Endometrial microvascular endothelial cells (primary cell): Measurements from ENCODE around the gene ZNF581. TPM values are rescaled to one million over a fixed set of nuclear protein-coding genes. Genes with fewer than 3 reads are reported as not detected.

Source experiments
- in situ Hi-C: cut with HindIII; loops from 2 replicates; pipeline ENCODE4 v1.10.0; 2017; ENCODE audit warnings: low sequenced_read_pairs, low pct_unique_long_range_greater_than_20kb; ENCODE audit errors: inconsistent ontology term
- total RNA-seq: library from RNA; depleted of rRNA; stranded (reverse); fragments of >200 nt; gene quantifications from one replicate; pipeline ENCODE4 v1.2.3, GENCODE V29; 2015; ENCODE audit errors: inconsistent ontology term

Gene ZNF581
- total RNA-seq, 1 donor from 2014 or later = 9.8 TPM

DNA sequence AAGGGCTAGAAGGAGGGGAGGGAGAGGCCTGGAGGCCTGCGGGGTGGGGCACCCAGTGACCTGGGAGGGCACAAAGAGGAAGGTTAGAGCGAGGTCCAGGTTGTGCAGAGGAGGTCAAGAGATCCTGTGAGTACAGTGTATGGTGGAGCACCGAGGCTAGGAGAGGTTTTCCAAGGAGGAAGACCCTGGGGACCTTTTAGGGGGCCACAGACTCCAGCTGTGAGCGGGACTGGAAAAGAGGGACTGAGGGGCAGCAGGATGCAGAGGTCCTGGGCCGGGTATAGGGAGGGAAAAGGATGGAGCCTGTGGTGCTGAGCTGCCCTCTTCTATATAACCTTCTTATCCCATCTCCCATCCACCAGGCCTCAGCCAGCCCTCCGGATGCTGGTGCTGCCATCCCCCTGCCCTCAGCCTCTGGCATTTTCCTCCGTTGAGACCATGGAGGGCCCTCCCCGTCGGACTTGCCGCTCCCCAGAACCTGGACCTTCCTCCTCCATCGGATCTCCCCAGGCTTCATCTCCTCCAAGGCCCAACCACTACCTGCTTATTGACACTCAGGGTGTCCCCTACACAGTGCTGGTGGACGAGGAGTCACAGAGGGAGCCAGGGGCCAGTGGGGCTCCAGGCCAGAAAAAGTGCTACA is 863 bp downstream of the ZNF581 start:
- in situ Hi-C loops = no loop called here

DNA sequence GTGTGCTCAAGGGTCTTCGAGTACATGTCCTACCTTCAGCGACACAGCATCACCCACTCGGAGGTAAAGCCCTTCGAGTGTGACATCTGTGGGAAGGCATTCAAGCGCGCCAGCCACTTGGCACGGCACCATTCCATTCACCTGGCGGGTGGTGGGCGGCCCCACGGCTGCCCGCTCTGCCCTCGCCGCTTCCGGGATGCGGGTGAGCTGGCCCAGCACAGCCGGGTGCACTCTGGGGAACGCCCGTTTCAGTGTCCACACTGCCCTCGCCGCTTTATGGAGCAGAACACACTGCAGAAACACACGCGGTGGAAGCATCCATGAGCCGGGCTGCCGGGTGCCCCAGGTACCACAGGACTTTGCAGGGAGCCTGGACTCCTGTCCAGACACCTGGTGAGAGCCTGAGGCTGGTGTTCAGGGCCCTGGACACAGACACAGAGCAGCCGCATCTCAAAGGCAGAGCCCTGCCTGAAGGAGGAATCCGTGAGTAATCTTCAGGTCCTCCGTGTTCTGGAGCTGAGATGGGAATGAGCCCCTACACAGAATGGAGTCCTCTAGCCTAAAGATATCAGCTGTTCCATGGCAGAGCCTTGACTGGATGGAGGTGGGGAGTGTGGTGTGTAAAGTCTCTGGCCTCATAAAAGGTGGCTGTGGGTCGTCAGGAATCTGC is 1.5 kb downstream of the ZNF581 start:
- in situ Hi-C loops = no loop called here

DNA sequence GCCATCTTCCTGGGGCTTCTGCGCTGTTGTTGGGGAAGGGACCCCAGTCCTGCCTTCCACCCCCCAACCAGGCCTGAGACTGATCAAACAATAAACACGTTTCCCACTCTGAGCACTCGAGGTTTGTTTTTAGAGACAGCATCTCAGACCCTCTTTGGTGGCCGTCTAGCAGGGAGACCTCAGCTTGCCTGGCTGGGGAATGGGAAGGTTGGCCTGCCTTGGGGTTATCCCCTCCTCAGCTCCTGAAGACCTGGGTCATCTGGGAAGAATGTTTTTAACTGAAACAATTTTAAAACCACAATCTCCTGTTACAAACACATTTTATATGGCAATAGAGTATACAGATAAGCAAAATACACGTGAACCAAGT is 2.0 kb downstream of the ZNF581 start:
- in situ Hi-C loops = no loop called here

DNA sequence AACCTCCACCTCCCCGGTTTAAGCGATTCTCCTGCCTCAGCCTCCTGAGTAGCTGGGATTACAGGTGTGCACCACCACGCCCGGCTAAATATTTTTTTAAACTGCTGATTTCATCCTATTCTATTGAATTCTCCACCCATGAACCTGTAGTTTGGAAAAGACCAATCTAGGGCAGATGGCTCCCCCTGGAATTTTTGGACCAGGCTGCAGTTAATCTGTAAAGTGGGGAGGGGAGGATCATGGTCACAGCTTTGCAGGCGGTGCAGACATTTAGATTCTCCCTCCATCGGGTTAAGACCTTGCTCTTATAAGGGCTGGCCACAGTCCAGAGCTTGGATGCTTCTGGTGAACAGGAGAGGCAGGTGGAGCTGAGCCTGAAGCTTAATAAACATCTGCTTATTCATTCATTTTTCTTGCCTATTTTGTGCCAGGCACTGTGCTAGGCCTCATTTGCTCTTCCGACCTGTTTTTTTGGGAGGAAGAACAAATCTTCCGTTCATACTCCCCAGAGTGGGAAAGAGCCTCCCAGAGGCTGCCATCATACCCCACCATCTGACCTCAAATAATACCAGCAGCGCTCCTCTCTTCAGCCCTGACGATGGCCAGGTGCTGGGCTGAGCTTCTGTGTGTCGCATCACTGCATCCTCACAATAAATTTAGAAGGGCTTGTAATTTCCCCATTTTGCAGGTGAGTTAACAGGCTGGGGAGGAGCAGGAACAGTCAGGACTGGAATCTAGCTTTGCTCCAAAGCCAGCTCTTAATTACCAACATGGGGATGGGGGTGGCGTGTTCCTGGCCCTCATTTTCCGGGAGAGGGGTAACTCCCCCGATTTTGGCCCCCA is 3.7 kb downstream of the ZNF581 start:
- in situ Hi-C loops = no loop called here

DNA sequence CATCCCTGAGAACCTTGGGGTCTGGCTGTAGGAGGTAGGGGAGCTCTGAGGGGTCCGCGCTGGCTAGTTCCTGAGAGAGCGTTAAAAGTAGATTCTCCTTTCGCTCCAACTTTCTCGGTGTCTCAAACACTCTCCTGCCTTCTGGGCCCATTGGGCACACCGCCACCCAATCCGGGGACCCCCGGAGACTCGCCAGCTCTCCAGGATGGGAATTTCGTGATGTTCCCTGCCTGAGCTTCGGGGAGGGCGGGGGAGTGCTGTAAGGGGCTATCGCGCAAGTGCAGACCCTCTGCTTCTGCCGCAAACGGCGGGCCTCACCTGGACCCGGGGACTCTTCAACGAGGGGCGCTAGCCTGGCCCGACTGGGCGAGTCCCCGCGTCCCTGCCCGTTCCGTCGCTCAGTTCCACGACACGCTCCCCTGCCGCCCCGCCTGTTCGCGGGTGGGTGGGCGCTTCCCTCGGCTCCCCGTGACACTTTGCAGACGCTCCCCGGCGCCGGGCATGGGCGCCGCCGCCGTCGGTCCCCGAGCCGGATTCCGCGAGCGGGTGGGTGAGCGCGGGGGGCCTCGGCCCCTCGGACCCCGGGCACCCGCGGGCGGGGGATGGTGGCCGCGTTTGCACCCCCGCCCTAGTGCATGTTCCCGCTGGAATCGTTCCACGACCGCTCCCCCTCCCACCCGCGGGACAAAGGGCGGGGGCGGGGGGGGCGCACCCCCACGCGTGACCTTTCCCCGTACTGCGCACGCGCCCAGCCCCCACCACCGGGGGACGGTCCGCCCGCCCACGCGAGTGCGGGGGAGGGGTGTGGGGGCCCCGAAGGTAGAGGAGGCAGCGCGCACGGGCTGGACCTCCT is 4.5 kb downstream of the ZNF581 start, which contains the start of gene CCDC106:
TSS of gene CCDC106 (plus strand) at position 481 of the 853 bp plus-strand sequence. CDS start 835 bp downstream, outside the sequence.
- in situ Hi-C loops = no loop called here

DNA sequence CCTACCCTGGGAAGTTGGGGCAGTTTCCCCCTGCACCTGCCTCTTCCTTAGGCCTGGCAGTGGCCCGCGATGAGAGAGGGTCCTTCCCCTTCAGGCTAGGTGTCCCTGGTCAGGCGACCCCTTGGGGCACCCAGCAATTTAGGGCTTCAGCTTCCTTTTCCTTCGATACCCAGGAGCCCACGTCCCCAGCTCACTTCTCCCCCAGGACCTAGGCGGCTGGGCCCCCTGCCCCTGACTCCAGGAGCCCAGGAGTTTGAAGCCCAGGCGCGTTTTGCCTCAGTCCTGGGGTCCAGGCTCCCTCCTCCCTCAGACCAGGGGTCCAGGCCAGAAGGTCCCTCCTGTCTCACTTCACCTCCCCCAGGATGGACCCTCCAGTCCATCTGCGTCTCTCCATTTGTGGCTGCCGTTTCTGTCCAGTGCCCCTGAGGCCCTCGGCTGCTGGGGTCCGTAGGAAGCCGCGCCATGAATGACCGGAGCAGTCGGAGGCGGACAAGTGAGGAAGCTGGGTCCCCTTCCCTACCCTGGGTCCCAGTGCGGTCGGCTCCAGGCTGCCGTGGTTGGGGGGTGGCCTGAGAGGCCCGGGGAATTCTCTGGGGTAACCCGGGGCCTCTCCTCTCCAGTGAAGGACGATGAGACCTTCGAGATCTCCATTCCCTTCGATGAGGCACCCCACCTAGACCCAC is 5.3 kb downstream of the ZNF581 start:
- in situ Hi-C loops = no loop called here

DNA sequence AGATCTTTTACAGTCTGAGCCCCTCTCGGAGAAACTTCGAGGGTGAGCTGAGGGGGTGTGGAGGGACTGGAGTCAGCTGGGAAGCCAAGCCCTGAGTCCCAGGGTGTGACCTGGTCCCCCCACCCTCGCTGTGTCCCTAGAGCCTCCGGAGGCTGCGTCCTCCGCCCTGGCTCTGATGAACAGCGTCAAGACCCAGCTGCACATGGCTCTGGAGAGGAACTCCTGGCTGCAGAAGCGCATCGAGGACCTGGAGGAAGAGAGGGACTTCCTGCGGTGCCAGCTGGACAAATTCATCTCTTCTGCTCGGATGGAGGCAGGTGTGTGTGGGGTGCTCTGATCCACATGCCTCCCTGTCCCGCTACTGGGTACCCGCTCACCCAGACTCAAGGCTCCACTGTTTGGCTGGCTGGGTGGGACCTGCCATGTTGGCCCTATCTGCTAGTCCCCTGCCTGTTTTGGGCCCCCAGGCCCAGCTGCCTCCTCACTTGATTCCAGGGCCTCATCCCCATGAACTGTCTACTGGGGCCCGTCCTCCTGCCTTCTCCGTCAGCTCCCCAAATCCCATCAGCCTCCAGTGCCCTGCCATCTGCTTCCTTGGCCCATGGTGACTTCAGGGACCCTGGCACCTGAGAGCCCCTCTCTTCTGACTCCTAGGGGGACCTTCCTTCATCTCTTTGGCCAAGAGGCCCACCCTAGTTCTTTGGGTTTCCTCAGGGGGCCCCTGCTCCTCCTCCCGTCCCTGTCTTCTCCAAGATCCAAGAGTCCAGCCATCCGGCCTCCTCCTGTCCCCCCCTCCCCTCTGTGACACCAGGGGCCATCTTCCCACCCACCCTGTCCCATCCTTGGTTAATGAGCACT is 6.0 kb downstream of the ZNF581 start:
- in situ Hi-C loops = no loop called here

DNA sequence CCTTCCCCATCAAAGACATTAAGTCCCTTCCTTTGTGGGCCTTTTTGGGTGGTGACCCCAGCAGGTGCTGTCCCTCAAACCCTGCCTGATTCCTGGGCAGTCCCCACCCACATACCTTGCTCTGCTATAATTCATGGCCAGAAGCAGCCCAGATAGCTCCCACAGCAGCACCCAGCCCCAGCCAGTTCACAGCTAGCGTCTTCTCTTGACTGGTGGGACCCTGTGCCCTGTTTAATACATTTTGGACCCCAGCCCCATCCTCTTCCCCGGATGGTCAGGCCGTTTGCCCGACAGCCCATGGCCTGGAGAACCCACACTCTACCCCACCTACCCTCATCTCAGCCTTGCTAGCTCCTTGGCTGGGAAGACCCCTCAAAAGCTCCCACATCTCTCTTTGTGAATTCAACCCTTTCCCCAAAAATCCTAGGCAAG is 6.7 kb downstream of the ZNF581 start:
- in situ Hi-C loops = no loop called here

DNA sequence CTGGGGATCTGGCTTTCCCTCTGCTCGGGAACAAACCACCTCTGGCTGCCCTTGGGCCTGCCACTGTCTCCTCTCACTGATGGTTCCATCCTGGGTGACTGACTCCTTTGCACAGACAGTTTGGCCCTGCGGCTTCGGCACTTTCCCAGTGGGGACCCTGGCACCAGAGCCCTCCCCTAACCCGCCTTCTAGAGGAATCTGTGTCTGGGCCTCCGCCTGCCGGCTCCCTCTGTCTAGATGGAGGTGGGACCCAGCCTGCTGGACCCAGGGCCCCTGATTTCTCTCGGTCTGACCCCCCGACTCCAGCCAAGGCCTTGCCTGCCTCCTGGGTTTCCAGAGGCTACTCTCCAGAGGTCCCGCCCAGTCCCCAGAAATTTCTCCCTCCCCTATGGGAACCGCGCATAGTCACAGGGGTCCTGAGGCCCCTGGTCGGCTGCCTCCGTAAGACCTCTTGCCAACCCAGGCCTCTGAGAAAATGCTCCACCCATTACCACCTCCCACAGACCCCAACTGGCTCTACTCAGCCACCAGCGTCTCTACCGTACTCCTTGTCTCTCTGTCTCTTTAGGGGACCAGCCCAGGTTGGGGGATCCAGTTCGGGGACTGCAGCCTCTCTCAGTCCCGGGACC is 7.3 kb downstream of the ZNF581 start:
- in situ Hi-C loops = no loop called here

DNA sequence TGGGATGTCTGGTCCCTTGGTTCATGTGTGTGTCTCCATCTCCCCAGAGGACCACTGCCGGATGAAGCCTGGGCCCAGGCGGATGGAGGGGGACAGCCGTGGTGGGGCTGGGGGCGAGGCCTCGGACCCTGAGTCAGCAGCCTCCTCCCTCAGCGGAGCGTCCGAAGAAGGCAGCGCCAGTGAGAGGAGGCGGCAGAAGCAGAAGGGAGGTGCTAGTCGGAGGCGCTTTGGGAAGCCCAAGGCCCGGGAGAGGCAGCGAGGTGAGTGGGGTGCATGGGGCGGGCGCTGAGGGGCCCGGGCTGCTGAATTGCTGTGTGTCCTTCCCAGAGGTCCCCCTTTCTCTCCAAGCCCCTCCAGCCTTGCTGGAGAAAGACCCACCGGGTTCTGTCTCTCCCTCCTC is 7.8 kb downstream of the ZNF581 start:
- in situ Hi-C loops = no loop called here

DNA sequence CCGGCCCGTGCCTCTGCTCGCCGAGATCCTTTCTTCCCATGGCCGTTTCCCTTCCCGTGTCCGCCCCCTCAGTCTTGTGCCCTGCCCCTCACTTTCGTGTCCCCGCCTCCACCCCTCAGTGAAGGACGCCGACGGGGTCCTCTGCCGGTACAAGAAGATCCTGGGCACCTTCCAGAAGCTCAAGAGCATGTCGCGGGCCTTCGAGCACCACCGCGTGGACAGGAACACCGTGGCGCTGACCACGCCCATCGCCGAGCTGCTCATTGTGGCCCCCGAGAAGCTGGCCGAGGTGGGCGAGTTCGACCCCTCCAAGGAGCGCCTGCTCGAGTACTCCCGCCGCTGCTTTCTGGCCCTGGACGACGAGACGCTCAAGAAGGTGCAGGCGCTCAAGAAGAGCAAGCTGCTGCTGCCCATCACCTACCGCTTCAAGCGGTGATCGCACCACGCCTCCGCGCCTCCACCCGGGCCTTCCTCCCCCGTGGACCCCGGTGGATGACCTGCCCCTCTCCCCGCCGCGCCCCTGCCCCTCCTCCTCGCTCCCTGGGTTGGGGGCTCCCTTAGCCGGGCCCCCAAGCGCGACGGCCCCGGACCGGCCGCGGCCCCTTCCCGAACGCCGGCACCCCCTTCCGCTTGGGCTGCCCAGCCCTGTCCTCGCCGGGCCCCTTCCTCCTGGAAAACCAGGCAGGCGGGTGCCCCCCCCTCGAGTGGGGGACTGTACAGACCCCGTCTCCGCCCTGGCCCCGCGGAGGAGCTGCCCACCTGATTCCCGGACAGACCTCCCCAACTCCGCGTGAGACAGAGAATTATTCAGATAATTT is 9.1 kb downstream of the ZNF581 start:
- in situ Hi-C loops = no loop called here

DNA sequence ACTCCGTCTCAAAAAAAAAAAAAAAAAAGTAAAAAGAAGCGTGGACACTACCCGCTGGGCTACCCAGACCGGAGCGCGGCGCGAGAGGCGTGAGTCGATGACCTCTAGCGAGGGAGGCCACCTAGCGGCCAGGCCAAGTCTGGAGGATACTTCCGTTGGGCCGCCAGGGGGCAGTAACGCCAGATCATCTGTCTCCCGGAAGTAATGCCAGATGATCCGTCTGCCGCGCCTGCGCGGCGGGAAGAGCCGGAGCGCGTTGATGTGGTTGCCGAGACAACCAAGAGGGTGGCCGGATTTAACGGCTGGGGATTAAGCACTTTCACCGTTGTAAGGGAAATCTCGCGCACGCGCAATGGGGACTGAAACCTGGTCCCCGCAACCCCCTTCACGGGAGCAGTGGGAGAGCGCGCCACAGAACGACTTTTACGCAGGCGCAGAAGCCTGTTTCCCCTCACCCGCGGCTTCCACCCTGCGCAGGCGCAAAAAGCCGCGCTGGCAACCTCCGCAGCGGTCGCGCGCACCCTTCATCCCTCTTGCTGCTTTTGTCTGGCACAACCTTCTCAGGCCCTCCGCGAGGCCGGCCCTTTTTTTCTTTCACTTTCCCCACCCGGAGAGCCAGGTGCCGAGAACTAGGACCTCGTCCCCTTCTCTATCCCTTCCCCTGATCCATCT is 10.3 kb downstream of the ZNF581 start:
- in situ Hi-C loops = no loop called here

DNA sequence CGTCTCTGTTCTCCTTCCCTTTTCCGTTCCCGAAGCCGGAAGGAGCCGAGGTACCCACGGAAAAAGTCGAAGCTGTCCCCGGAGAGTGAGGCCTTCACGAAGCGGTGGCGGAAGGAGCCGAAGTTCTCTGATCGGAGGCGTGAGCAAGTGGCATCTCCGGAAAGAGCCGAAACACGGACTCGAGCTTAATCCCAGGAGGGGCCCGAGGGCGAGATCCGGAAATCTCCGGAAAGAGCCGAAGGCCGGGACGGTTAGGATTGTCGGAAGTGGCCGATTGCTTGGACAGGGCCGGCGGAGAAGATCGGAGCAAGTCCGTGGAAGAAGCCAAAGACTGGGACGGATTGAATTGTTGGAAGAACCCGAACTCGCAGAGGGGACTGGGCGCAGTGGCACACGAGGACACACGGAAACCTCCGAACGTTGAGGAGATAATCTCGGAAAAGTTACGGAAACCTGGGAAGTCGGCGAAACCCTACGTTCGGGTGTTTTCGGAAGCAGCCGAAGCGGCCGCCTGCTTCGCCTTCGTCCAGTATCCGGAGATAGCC is 10.9 kb downstream of the ZNF581 start:
- in situ Hi-C loops = no loop called here

DNA sequence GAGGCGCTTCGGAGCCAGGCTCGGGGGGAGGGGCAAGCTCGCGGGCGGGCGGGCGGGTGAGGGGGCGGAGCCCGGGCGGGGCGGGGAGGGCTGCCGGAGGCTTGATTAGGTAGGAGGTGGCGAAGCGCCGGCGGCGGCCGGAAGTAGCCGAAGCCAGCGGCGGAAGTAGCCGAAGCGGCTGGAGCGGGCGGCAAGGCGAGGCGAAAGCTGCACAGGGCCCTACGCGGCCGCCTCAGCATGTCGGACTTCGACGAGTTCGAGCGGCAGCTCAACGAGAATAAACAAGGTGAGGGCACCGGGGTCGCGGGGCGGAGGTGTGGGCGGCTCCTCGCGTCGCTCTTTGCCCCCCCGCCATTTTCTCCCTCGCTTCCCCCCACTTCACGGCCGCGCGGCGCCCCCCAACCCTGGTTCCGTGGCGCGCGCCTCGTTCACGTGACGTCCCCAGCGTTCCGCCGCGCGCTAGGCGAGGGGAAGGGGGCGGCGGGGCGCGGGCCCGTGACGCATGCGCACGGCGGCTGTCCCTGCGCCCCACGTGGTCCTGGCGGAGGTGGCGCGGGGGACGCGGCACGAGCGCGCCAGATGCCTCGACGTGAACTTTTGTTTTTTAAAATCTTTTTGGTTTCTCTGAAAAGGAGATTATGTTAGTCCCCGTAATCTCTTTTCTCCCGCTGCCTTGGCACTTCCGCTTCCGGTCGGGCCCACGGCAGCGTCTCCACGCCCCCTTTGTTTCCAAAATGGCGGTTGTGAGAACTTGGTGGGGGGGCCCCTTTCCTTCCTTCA is 11.6 kb downstream of the ZNF581 start, which contains the start of gene U2AF2:
TSS of gene U2AF2 (plus strand) at position 168 of the 780 bp plus-strand sequence. CDS start at position 238, 70 bp downstream.
- in situ Hi-C loops = no loop called here

DNA sequence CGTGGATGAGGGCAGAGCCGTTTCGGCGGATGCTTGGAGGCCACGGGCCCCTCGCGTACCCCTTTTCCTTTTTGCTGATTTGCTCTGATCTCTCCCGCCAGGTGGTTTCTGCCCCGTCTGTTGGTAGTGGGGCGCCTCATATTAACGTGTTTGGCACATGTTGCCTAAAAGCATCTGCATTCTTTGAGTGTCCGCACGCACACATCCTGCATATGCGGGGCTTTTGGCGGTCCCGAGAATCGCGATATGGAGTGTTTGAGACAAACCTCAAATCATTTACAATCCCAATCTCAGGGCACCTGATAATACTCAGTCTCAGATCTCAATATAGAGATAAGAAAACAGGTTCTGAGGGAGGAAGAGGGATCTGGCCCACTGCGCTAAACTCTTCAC is 12.2 kb downstream of the ZNF581 start:
- in situ Hi-C loops = no loop called here
